ENCODE data around the gene MYO7B. TPM values are rescaled to one million over a fixed set of nuclear protein-coding genes. Genes with fewer than 3 reads are reported as not detected.

The MYO7B gene
- total and polyA plus RNA-seq, 9 of the 15 experiments (the other 6 are each of a cell fraction or from before 2014, with no cell fraction given) = 0.08 TPM; not detected in 8

- CTCF ChIA-PET (ENCODE audit: low intra/inter-chr PET ratio) = no interaction called here
- no peak overlapping the region for H3K9ac ChIP-seq (ENCODE audit: insufficient read depth in 1 of 2, low read depth in 2 of 2, low read length in 2 of 2)
- H2AFZ ChIP-seq (ENCODE audit: low read depth, low read length) = no peak overlapping the region
- H3K4me3 ChIP-seq = no peak overlapping the region
- no TSS peak for BruUV-seq (replicated peaks)
- H3K27ac ChIP-seq (ENCODE audit: extremely low read depth, low read depth, low read length) = no peak overlapping the region
- no peaks in the 10 kb centered on the region for H3K9me3 ChIP-seq (replicated peaks; ENCODE audit: control insufficient read depth, insufficient read depth, low read depth, low read length)
- H3K4me2 ChIP-seq (ENCODE audit: insufficient read depth, low read length) = no peak overlapping the region
- FAIRE-seq (no peak), DNase-seq (ENCODE audit: extremely low read depth in 1 of 4, low spot score in 3 of 4) (no peak), ATAC-seq (no peak)
- POLR2A ChIA-PET = no interaction called here
- no peaks in the 10 kb centered on the region for H3K79me2 ChIP-seq (ENCODE audit: control insufficient read depth, insufficient read depth, low read length)
- H3K9me1 ChIP-seq (ENCODE audit: control insufficient read depth, insufficient read depth, low read length) = peaks cover 2% of the 10 kb centered on the region
- TF ChIP-seq SIN3A (IDR thresholded peaks at IDR 0.05; ENCODE audit: borderline replicate concordance in 2 of 2, control insufficient read depth in 1 of 2, low read depth in 2 of 2, low read length in 2 of 2) (no peak), WHSC1 (IDR thresholded peaks at IDR 0.05; ENCODE audit: low read length) (no peak), HNRNPL (IDR thresholded peaks at IDR 0.05; ENCODE audit: low read depth, low read length) (no peak), GMEB1 (CRISPR knock-in tag; IDR thresholded peaks at IDR 0.05) (no peak), RFX7 (CRISPR knock-in tag; IDR thresholded peaks at IDR 0.05) (no peak), ELF4 (CRISPR knock-in tag; IDR thresholded peaks at IDR 0.05) (no peak), RAD21 (CRISPR knock-in tag; conservative IDR thresholded peaks at IDR 0.05 in 1 of 2, IDR thresholded peaks at IDR 0.05 in 1 of 2) (no peak), SFPQ (IDR thresholded peaks at IDR 0.05; ENCODE audit: low read depth, low read length) (no peak), KDM2B (CRISPR knock-in tag; IDR thresholded peaks at IDR 0.05) (no peak), KAT7 (CRISPR knock-in tag; IDR thresholded peaks at IDR 0.05; ENCODE audit: borderline replicate concordance) (no peak), XRCC3 (IDR thresholded peaks at IDR 0.05) (no peak), ZNF239 (CRISPR knock-in tag; IDR thresholded peaks at IDR 0.05) (no peak)
- in situ Hi-C loops (cut with MboI) = no loop called here
- 0% methylated on average over 5 of the region's 5 CpGs for WGBS (ENCODE audit: insufficient coverage, low coverage, missing lambda C conversion rate)
- H3K36me3 ChIP-seq (ENCODE audit: control insufficient read depth, insufficient read depth, low read length) = no peaks in the 10 kb centered on the region
- intact Hi-C loops (cut with micrococcal nuclease) = no loop called here
- peaks cover 20 to 33% of the 10 kb centered on the region in 2 experiments for H3K27me3 ChIP-seq (ENCODE audit: control insufficient read depth in 2 of 2, insufficient read depth in 2 of 2, low read length in 2 of 2)
- no peaks in the 10 kb centered on the region for H4K20me1 ChIP-seq (replicated peaks; ENCODE audit: control insufficient read depth, insufficient read depth, low read length)
- H3K4me1 ChIP-seq (replicated peaks in 1 of 2; ENCODE audit: control insufficient read depth in 2 of 2, insufficient read depth in 2 of 2, low read length in 2 of 2) = peaks cover 0 to 7% of the 10 kb centered on the region in 2 experiments; a peak in 1 of 5 replicates
Observed at GRCh38 chr2:127588241-127588640, 52.8 kb downstream of the MYO7B start.

Data from K562 (cell line).